UCSD-AML1 (cell line): ENCODE data around the gene DDX51.
A peak's percentile ranks its signal among the peaks of the same experiment; 100 is the strongest.

Experiments used
- DNase-seq: peaks from one replicate; lab custom pipeline; 2025; ENCODE audit not compliant: unreplicated experiment; lab: John Stamatoyannopoulos, UW

Gene DDX51

GRCh38 chr12:132167611-132168310 is 23.6 kb upstream of the DDX51 start:
- DNase-seq, result peak; percentile 35

- no peak for DNase-seq
These were observed 22.9 kb upstream of the DDX51 start for GRCh38 chr12:132166801-132167591.

GRCh38 chr12:132166093-132166492 is 22.0 kb upstream of the DDX51 start:
- DNase-seq, result no peak

GRCh38 chr12:132165584-132165983 is 21.5 kb upstream of the DDX51 start:
- no peak for DNase-seq

- DNase-seq, result no peak
These were observed 20.3 kb upstream of the DDX51 start for GRCh38 chr12:132164426-132164825.

- no peak for DNase-seq
These were observed 19.8 kb upstream of the DDX51 start for GRCh38 chr12:132163911-132164288.

GRCh38 chr12:132163041-132163910 is 19.2 kb upstream of the DDX51 start:
- no peak for DNase-seq

DNA sequence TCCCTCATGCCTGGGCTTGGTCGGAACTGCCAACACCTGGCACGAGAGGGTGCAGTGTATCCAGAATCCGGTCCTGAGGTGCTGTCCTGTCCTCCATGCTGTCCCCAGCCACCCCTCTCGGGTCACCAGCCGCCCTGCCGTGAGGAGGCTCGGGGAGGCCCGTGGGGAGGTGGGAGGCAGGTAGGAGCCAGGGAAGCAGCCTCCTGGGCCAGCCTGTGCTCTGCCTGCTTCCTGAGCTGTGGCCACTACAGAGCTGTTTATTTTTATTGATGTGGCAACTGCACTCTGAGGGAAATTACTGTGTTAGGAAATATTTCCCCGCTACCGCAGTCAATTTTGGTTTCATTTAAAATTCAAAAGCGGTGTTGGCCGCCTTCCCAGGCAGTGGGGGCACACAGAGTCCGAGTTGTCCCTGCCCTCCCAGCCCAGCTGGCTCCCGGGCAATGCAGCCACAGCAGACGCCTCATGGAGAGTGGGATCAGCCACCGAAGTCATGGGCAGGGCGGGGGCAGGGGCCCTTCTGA is 18.5 kb upstream of the DDX51 start:
- no peak for DNase-seq

GRCh38 chr12:132161796-132162507 is 17.8 kb upstream of the DDX51 start:
- DNase-seq, result no peak

DNA sequence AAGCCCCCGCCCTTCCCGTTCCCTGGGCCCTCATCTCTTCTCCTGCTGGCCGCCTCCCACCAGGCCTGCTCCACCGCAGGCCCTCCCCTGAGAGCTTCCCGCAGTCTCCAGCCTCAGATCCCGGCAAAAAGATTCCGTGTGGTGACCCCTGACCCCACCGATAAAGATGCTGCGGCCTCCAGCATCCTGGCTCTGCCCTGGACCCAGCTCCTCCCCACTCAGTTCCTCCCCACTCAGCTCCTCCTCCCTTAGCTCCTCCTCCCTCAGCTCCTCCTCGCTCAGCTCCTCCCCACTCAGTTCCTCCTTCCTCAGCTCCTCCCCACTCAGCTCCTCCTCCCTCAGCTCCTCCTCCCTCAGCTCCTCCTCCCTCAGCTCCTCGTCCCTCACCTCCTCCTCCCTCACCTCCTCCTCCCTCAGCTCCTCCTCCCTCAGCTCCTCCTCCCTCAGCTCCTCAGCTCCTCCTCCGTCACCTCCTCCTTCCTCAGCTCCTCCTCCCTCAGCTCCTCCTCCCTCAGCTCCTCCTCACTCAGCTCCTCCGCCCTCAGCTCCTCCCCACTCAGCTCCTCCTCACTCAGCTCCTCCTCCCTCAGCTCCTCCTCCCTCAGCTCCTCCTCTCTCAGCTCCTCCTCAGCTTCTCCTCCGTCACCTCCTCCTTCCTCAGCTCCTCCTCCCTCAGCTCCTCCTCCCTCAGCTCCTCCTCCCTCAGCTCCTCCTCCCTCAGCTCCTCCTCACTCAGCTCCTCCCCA is 17.1 kb upstream of the DDX51 start:
- DNase-seq, result no peak

DNA sequence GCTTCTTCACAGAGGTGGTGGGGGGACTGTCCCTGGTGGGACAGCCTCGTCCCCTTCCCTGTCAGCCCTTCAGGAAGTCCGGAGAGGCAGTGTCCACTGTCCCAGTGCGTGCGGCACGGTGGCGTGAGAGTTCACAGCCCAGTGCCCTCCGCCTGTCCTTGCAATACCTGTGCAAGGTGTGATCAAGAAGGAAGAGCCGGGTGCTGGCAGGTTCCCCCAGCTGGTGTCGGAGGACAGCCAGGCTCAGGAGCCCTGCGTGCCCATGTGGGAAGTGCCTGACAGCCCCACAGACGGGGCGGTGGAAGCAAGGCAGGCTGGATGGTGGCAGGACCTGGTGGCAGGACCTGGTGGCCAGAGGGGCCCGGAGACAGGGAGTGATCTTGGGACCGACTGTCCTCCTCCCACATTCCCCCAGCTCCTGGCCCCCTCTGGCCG is 16.5 kb upstream of the DDX51 start:
- DNase-seq, result no peak

DNA sequence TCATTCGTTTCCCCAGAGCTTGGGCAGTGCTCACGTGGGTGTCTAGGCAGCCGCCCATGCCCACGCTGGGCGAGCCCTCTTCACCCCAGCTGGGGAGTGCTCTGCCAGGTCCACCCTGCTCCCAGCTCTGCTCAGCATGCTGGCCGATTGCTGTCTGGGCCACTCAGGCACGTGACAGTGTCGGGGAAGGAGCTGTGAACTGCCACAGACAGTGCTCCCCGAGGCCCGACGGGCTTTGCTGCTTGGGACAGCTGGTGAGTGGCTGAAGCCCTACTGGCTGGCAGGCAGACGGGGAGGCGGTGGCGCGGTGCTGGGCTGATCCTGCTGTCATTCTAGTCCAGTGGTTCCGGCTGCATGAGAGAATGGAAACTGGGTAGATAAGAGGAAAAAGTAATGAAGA is 15.9 kb upstream of the DDX51 start:
- DNase-seq, result no peak

DNA sequence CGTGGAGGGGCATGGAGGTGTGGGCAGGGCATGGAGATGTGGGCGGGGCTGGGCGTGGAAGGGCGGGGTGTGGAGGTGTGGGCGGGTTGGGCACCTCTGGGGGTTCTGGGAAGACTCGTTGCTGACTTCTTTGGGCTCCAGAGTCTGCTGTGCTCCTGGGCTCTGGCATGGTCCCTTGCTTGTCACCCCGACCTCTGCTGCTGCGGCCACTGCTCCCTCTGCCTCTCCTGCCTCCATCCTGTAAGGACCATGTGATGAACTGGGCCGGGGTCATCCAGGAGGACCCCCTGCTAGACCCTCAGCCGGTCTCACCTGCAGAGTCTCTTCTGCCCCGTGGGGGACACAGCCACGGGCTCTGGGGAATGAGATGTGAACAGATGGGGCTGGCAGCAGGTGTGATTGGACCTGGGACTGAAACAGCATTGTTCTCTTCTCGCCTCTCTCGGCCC is 15.5 kb upstream of the DDX51 start:
- DNase-seq, result no peak

DNA sequence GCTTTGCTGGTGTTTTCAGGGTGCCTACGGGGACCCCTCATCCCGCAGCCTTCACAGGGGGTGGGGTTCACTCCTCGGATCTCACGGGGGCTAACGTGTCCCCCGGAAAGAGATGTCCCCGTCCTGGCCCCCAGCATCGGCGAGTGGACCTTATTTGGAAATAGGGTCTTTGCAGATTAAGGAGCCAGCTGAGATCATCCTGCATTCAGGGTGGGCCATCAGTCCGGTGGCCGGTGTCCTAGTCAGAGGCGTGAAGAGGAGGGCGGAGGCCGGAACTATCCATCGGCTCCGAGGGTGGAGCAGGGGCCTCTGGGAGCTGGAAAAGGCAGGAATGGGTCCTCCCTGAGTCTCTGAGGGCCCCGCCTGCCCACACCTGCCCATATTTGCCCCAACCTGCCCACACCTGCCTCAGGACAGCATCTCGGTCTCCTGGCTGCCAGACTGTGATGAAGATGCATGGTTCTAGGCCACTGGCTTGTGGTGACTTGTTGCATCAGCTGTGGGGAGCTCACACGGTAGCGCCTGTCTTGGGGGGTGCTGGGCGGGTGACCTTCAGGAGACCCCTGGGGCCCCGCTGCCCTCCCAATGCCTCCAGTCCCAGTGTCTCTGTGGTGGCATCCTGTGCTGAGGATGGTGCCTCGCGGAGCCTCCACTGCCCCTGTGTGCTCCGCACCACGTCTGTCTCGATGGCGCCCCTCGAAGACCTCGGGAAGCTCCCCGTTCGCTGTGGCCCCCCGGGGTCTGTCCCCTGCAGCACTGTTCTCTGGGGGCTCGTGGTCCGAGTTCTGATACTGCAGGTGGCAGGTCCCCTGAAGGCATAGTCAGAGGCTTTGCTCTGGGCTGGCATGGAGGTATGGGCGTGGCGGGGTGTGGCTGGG is 14.8 kb upstream of the DDX51 start:
- DNase-seq, result no peak

GRCh38 chr12:132157733-132158409 is 13.8 kb upstream of the DDX51 start:
- no peak for DNase-seq

DNA sequence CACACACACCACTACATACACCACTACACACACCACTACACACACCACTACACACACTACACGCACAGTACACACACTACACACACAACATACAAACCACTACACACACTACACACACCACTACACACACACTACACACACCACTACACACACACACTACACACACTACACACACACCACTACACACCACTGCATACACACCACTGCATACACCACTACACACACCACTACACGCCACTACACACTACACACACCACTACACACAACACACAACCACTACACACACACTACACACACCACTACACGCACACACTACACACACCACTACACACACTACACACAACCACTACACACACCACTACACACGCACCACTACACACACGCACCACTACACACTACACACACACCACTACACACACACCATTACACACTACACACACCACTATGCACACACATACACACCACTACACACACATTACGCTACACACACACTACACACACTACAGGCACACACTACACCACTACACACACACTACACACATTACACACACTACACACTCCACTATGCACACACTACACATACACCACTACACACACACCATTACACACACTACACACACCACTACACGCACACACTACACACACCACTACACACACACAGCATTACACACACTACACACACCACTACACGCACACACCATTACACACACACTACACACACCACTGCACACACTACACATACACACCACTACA is 12.6 kb upstream of the DDX51 start:
- no peak for DNase-seq

GRCh38 chr12:132155771-132156572 is 11.9 kb upstream of the DDX51 start:
- no peak for DNase-seq
